DLD1 (cell line): ENCODE measurements around the gene MPIG6B.

Source experiments
- in situ Hi-C: cut with HindIII; loops from 2 replicates; pipeline ENCODE4 v1.10.0; 2017; ENCODE audit warnings: low sequenced_read_pairs

MPIG6B gene

DNA sequence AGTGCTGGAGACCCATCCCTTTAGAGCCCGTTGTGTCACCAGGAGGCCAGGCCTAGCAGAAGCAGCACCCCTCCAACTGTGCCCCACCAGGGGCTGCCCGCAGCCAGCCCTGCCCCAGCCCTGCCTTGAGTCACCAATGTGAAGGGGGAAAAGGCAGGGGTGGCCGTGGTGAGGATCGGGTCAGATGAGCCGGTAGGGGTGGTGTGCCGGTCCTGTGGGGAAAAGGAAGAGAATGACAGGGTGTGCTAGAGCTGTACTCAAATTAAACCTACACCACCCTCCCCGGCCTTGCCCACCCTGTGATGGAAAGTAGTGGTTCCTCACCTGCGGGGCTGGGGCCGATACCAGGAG lies 42.4 kb downstream of the MPIG6B start:
- in situ Hi-C loops, result no loop called here

- in situ Hi-C loops, result no loop called here
Observed at GRCh38 chr6:31765910-31766794, 43.0 kb downstream of the MPIG6B start.

GRCh38 chr6:31767096-31767645 lies 44.0 kb downstream of the MPIG6B start:
- in situ Hi-C loops, result no loop called here

DNA sequence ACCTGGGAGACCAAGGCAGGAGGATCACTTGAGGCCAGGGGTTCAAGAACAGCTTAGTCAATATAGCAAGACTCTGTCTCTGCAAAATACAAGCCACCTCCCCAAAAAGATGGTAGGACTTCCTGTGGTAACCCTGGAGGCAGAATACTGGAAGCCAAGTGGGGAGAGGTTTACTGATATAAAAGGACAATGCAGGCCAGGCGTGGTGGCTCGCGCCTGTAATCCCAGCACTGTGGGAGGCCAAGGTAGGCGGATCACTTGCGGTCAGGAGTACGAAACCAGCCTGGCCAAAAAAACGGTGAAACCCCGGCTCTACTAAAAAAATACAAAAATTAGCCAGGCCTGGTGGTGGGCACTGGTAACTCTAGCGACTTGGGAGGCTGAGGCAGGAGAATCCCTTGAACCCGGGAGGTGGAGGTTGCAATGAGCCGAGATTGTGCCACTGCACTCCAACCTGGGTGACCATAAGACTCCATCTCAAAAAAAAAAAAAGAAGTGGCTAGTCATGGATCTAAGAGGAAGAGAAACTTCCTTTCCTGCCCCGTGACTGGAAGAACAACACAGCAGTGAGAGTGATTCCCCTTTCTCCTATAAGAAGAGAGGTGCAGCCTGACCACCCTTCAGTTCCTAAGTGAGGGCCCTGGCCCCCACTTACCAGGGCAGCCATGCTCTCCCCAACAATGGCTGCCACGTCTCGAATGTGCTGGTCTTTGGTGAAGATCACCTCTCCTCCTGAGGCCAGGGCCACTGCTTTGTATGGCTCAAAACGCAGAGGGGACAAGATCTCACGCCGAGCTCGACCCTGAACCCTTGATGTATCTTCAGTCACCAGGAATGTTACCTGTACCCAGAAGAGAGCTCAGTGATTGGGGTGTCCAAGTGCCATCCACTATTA lies 45.4 kb downstream of the MPIG6B start:
- in situ Hi-C loops, result no loop called here

GRCh38 chr6:31769684-31770371 lies 46.7 kb downstream of the MPIG6B start:
- in situ Hi-C loops, result no loop called here

DNA sequence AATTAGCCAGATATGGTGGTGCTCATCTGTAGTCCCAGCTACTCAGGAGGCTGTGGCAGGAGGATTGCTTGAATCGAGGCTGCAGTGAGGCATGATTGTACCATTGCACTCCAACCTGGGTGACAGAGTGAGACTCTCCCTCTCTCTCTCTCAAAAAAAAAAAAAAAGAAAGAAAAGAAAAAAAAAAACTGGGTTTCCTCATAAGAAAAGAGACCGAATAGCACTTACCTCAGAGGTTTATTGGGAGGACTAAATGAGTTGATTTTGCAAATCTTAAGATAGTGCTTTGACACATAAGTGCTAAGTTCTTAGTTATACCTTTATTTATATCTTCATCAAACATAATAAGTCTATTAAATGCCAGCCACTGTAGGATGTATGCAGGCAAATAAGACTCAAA lies 47.7 kb downstream of the MPIG6B start:
- in situ Hi-C loops, result no loop called here

GRCh38 chr6:31771992-31772358 lies 48.8 kb downstream of the MPIG6B start:
- in situ Hi-C loops, result no loop called here

DNA sequence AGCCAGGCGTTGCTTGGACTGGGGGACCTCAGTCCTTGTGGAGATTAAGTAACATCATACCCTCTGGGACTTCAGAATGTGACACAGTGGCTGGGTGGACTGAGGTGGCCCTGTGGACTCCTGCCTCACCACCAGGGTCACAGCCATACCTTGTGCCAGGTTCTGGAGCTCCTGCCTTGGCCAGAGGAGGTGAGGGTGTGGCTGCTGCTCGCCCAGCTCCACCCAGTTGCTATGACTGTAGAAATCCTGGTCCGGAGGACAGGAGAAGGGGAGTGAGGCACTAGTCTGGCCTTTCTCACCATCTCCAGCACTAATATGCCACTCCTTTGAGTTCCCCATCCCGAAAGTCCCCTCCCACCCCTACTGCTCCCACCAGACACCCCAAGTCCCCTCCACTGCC lies 52.0 kb downstream of the MPIG6B start:
- in situ Hi-C loops, result no loop called here

GRCh38 chr6:31775633-31776484 lies 52.7 kb downstream of the MPIG6B start:
- in situ Hi-C loops, result no loop called here
